ENCODE data around the gene CCDC183.

GRCh38 chr9:136777359-136777758 lies 18.8 kb upstream of the CCDC183 start:
- TF ChIP-seq, protein P1, sequence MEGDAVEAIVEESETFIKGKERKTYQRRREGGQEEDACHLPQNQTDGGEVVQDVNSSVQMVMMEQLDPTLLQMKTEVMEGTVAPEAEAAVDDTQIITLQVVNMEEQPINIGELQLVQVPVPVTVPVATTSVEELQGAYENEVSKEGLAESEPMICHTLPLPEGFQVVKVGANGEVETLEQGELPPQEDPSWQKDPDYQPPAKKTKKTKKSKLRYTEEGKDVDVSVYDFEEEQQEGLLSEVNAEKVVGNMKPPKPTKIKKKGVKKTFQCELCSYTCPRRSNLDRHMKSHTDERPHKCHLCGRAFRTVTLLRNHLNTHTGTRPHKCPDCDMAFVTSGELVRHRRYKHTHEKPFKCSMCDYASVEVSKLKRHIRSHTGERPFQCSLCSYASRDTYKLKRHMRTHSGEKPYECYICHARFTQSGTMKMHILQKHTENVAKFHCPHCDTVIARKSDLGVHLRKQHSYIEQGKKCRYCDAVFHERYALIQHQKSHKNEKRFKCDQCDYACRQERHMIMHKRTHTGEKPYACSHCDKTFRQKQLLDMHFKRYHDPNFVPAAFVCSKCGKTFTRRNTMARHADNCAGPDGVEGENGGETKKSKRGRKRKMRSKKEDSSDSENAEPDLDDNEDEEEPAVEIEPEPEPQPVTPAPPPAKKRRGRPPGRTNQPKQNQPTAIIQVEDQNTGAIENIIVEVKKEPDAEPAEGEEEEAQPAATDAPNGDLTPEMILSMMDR (IDR thresholded peaks at IDR 0.05), result no peak
- TF ChIP-seq POLR2A (IDR thresholded peaks at IDR 0.05), result no peak

All from body of pancreas (tissue), 4 donors.